Smooth muscle cell (in vitro differentiated cells): ENCODE measurements around the gene TPCN2. TPM values are rescaled to one million over a fixed set of nuclear protein-coding genes. Genes with fewer than 3 reads are reported as not detected.
A peak's percentile ranks its signal among the peaks of the same experiment; 100 is the strongest.

Source experiments
- DNase-seq: peaks from one replicate; lab custom pipeline; 2025; ENCODE audit not compliant: unreplicated experiment; lab: John Stamatoyannopoulos, UW
- H2AFZ ChIP-seq: fragments of 200-600 bp; sonication (generic); 2 replicates; pipeline ENCODE4 v1.6.0; 2016; ENCODE audit warnings: antibody characterized with exemption, low read depth, mild to moderate bottlenecking
- H3F3A ChIP-seq: fragments of 200-600 bp; sonication (generic); 2 replicates; pipeline ENCODE4 v1.6.0; 2017; ENCODE audit warnings: antibody characterized with exemption, low read depth
- H3K27ac ChIP-seq: fragments of 200-600 bp; sonication (generic); 2 replicates; pipeline ENCODE4 v1.5.1; 2016; ENCODE audit warnings: low read depth, mild to moderate bottlenecking
- H3K27me3 ChIP-seq: fragments of 200-600 bp; sonication (generic); 2 replicates; pipeline ENCODE4 v1.6.1; 2016; ENCODE audit warnings: low read depth, mild to moderate bottlenecking
- H3K36me3 ChIP-seq: fragments of 200-600 bp; sonication (generic); 2 replicates; pipeline ENCODE4 v1.5.1; 2016; ENCODE audit warnings: low read depth
- H3K4me1 ChIP-seq: fragments of 200-600 bp; sonication (generic); 2 replicates; pipeline ENCODE4 v1.5.1; 2016; ENCODE audit warnings: low read depth
- H3K4me2 ChIP-seq: fragments of 200-600 bp; sonication (generic); 2 replicates; pipeline ENCODE4 v1.6.0; 2016; ENCODE audit warnings: mild to moderate bottlenecking
- H3K4me3 ChIP-seq: fragments of 200-600 bp; sonication (generic); 2 replicates; pipeline ENCODE4 v1.5.1; 2016; ENCODE audit warnings: mild to moderate bottlenecking
- H3K79me2 ChIP-seq: fragments of 200-600 bp; sonication (generic); 2 replicates; pipeline ENCODE4 v1.6.0; 2016; ENCODE audit warnings: low read depth, mild to moderate bottlenecking
- H3K9ac ChIP-seq: fragments of 200-600 bp; sonication (generic); 2 replicates; pipeline ENCODE4 v1.6.0; 2016; ENCODE audit warnings: low read depth
- H3K9me3 ChIP-seq: fragments of 200-600 bp; sonication (generic); replicated peaks from 2 replicates; pipeline ENCODE4 v1.5.1; 2016; ENCODE audit warnings: low read depth
- H4K20me1 ChIP-seq: fragments of 200-600 bp; sonication (generic); 2 replicates; pipeline ENCODE4 v1.6.0; 2016; ENCODE audit warnings: low read depth
- WGBS: methylation state at CpG from one replicate; pipeline ENCODE4 v1.1.7; 2016; ENCODE audit warnings: low lambda C conversion rate; 5-methylcytosine and 5-hydroxymethylcytosine counted together
- polyA plus RNA-seq: library from polyadenylated mRNA; unstranded; fragments of >200 nt; fragmentation: Nextera tagmentation; extraction: Ambion mirVana; gene quantifications from 2 replicates; pipeline ENCODE4 v1.2.1, GENCODE V29; 2016
- total RNA-seq: library from RNA; depleted of rRNA; stranded (reverse); fragments of >200 nt; gene quantifications from 2 replicates; pipeline ENCODE4 v1.2.3, GENCODE V29; 2014
- TF ChIP-seq, protein P1 (sequence below): fragments of 200-600 bp; sonication (generic); IDR thresholded peaks from 2 replicates; pipeline ENCODE4 v1.5.1; 2017; ENCODE audit warnings: borderline replicate concordance, mild to moderate bottlenecking, antibody characterized with exemption; ENCODE audit not compliant: insufficient read depth, poor library complexity, severe bottlenecking

Gene TPCN2
- total and polyA plus RNA-seq, 2 experiments from 2014 or later, result 7.4 to 10.5 TPM

DNA sequence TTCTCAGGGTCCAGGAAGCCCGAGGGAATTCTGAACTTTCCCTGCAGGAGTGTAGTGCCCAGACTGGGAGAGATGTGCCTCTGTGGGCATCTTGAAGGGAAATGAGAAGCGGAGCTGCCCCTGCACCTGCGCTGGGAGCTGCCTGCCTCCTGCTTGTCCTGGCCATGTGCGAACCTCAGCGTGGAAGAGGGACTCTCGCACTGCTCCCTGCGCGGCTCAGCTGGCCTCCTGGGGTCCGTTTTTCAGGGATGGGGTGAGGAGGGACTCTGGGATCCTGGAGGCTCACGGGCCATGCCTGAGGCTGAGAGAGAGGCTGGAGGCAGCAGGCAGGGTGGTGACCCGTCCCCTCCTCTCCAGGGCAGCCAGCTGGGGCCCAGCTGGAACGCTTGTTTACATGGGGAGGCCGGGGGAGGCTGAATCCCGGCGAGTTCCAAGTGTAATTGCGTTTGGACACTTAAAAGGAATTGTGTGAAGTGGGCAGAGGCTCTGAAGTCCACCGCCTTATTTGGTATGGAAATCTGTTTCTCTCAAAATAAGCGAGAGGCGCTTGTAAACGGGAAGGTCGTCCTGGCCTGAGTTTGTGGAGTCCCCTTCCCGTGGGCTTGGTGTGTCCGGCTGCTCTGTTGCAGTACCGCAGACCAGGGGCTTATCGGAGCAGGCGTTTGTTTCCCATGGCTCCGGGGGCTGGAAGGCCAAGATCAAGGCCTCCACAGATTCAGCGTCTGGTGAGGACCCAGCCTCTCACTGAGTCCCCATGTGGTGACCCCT is 34.5 kb upstream of the TPCN2 start:
- Histone ChIP-seq H3K36me3 (no peaks in the 10 kb centered on the region), H3K4me2 (peak overlapping the region; percentile 87), H2AFZ (no peak overlapping the region), H3K27ac (peak overlapping the region; percentile 71), H3K27me3 (no peaks in the 10 kb centered on the region), H4K20me1 (no peaks in the 10 kb centered on the region), H3K4me3 (peak overlapping the region; percentile 52), H3K4me1 (peaks cover 39% of the 10 kb centered on the region), H3F3A (peaks cover 16% of the 10 kb centered on the region), H3K79me2 (no peaks in the 10 kb centered on the region), H3K9me3 (no peaks in the 10 kb centered on the region), H3K9ac (no peak overlapping the region)
- TF ChIP-seq, protein P1, sequence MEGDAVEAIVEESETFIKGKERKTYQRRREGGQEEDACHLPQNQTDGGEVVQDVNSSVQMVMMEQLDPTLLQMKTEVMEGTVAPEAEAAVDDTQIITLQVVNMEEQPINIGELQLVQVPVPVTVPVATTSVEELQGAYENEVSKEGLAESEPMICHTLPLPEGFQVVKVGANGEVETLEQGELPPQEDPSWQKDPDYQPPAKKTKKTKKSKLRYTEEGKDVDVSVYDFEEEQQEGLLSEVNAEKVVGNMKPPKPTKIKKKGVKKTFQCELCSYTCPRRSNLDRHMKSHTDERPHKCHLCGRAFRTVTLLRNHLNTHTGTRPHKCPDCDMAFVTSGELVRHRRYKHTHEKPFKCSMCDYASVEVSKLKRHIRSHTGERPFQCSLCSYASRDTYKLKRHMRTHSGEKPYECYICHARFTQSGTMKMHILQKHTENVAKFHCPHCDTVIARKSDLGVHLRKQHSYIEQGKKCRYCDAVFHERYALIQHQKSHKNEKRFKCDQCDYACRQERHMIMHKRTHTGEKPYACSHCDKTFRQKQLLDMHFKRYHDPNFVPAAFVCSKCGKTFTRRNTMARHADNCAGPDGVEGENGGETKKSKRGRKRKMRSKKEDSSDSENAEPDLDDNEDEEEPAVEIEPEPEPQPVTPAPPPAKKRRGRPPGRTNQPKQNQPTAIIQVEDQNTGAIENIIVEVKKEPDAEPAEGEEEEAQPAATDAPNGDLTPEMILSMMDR, result no peak
- DNase-seq, result no peak
- 21% methylated on average over 28 of the region's 28 CpGs for WGBS

DNA sequence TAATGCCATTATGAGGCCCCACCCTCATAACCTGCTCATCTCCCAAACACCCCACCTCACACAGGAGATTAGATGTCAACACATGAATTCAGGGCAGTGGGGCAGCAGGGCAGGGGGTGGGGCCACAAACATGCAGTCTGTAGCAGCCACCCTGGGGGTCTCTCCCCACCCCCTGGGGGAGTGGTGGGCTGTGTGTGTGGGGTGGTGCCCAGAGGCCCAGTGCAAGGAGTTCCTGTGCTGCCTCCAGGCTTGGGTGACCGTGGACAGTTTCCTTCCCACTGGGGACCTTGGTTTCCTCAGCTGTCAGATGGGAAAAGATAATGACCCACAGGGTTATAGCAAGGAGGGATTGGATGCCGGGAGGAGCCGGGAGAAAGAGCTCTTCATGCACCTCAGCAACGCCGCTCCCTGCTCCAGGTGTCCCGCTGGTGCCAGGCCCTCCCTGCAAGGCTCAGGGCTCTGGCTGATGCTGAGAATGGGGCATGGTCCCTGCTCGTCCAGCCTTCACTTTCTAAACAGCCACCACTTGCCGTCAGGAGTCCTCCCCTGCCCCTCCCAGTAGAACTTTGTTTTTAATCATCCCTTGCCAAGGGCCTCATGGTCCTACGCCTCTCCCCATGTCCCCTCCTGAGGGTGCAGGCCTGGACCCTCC is 33.7 kb upstream of the TPCN2 start:
- Histone ChIP-seq H3K9me3 (no peaks in the 10 kb centered on the region), H3K4me1 (peaks cover 38% of the 10 kb centered on the region), H3F3A (peaks cover 13% of the 10 kb centered on the region), H3K79me2 (no peaks in the 10 kb centered on the region), H3K4me2 (peak overlapping the region; percentile 87), H3K27ac (peak overlapping the region; percentile 71), H3K27me3 (no peaks in the 10 kb centered on the region), H3K9ac (no peak overlapping the region), H3K36me3 (no peaks in the 10 kb centered on the region), H2AFZ (no peak overlapping the region), H4K20me1 (no peaks in the 10 kb centered on the region), H3K4me3 (no peak overlapping the region)
- no peak for DNase-seq
- WGBS, result 65% methylated on average over 9 of the region's 9 CpGs
- TF ChIP-seq, protein P1, result no peak

DNA sequence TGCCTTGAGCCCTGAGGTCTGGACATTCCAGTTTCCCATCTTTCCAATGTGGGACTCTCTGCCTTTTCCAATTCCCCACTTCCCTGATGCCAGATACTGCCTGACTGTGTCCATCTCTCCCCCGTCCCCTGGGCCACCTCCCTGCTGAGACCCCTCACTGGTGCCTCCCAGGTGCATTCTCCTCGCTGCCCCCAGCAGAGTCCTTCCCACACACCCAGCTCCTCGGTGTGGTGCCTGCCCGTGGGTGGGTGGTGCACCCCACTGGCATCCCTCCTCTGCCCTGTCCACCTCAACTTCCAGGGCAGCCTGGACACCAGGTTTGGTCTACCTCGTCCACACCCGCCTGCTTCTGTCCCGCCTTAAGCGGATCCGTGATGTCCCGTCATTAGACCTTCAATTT is 30.8 kb upstream of the TPCN2 start:
- Histone ChIP-seq H3K27ac (no peak overlapping the region), H3K27me3 (no peaks in the 10 kb centered on the region), H3K4me2 (no peak overlapping the region), H3F3A (peaks cover 13% of the 10 kb centered on the region), H3K9me3 (no peaks in the 10 kb centered on the region), H3K79me2 (no peaks in the 10 kb centered on the region), H2AFZ (no peak overlapping the region), H3K9ac (no peak overlapping the region), H3K4me3 (no peak overlapping the region), H4K20me1 (no peaks in the 10 kb centered on the region), H3K4me1 (peaks cover 13% of the 10 kb centered on the region), H3K36me3 (no peaks in the 10 kb centered on the region)
- TF ChIP-seq, protein P1, result no peak
- DNase-seq, result no peak
- 88% methylated on average over 10 of the region's 10 CpGs for WGBS
